GM12878 (cell line): ENCODE measurements around the gene USP11. TPM values are rescaled to one million over a fixed set of nuclear protein-coding genes. Genes with fewer than 3 reads are reported as not detected.
A peak's percentile ranks its signal among the peaks of the same experiment; 100 is the strongest.

ENCODE experiments used
- BMI1 ChIP-seq: fragments of 450-650 bp; IDR thresholded peaks from 2 replicates; pipeline ENCODE4 v1.6.1; 2016; ENCODE audit warnings: mild to moderate bottlenecking, moderate library complexity, borderline replicate concordance
- CHD1 ChIP-seq: IDR thresholded peaks from 2 replicates; pipeline ENCODE4 v1.6.1; 2012; ENCODE audit warnings: low read depth, low read length, improper control_type of control experiment
- CUX1 ChIP-seq: IDR thresholded peaks from 2 replicates; pipeline ENCODE4 v1.6.1; 2012; ENCODE audit warnings: improper control_type of control experiment, low read depth, low read length; ENCODE audit not compliant: insufficient replicate concordance
- IRF4 ChIP-seq: IDR thresholded peaks from 2 replicates; pipeline ENCODE4 v1.6.1; 2011; ENCODE audit warnings: low read depth, low read length
- KLF5 ChIP-seq: fragments of 450-650 bp; IDR thresholded peaks from 2 replicates; pipeline ENCODE4 v1.6.1; 2014; ENCODE audit warnings: mild to moderate bottlenecking; ENCODE audit not compliant: partially characterized antibody
- MLLT1 ChIP-seq: fragments of 450-650 bp; IDR thresholded peaks from 2 replicates; pipeline ENCODE4 v1.6.1; 2016; ENCODE audit warnings: mild to moderate bottlenecking
- NR2C1 ChIP-seq: fragments of 450-650 bp; IDR thresholded peaks from 2 replicates; pipeline ENCODE4 v1.6.1; 2017; ENCODE audit warnings: antibody characterized with exemption, mild to moderate bottlenecking, moderate library complexity
- NR2C2 ChIP-seq: IDR thresholded peaks from 2 replicates; pipeline ENCODE4 v1.6.1; 2011; ENCODE audit warnings: borderline replicate concordance, low read depth; ENCODE audit not compliant: control insufficient read depth, insufficient read length
- PBX3 ChIP-seq: IDR thresholded peaks from 2 replicates; pipeline ENCODE4 v1.6.1; 2011; ENCODE audit warnings: mild to moderate bottlenecking, low read depth, low read length, moderate library complexity; ENCODE audit not compliant: insufficient replicate concordance
- POLR2A ChIP-seq: IDR thresholded peaks from 2 replicates; pipeline ENCODE4 v1.6.1; 2011; ENCODE audit warnings: low read depth, mild to moderate bottlenecking, low read length
- POU2F2 ChIP-seq: IDR thresholded peaks from 3 replicates; pipeline ENCODE4 v1.6.1; 2011; ENCODE audit warnings: low read depth, mild to moderate bottlenecking, low read length, borderline replicate concordance
- RELA ChIP-seq: fragments of 450-650 bp; IDR thresholded peaks from 2 replicates; pipeline ENCODE4 v1.8.0; 2014; ENCODE audit warnings: borderline replicate concordance; ENCODE audit not compliant: partially characterized antibody
- REST ChIP-seq: IDR thresholded peaks from 2 replicates; pipeline ENCODE4 v1.6.1; 2012; ENCODE audit warnings: mild to moderate bottlenecking, low read depth, low read length
- RFX5 ChIP-seq: IDR thresholded peaks from 2 replicates; pipeline ENCODE4 v1.6.1; 2011; ENCODE audit warnings: low read depth, low read length, improper control_type of control experiment
- SKIL ChIP-seq: fragments of 450-650 bp; IDR thresholded peaks from 2 replicates; pipeline ENCODE4 v1.6.1; 2017; ENCODE audit warnings: mild to moderate bottlenecking, low read depth, inconsistent platforms; ENCODE audit not compliant: poor library complexity, severe bottlenecking
- SUZ12 ChIP-seq: fragments of 200-600 bp; sonication (generic); IDR thresholded peaks from one replicate; pipeline ENCODE4 v1.6.1; 2018; ENCODE audit warnings: antibody characterized with exemption, mild to moderate bottlenecking; ENCODE audit not compliant: unreplicated experiment
- ZNF274 ChIP-seq: IDR thresholded peaks from one replicate; pipeline ENCODE4 v1.8.0; 2011; ENCODE audit not compliant: insufficient read length, insufficient read depth
- polyA plus RNA-seq, 11 experiments: library from polyadenylated mRNA; depleted of rRNA in 4 of 11; unstranded in 6 of 11; stranded (reverse) in 5 of 11; fragments of >200 nt; fragmentation: Nextera tagmentation in 4 of 11; fragmentation: Illumina TruSeq in 1 of 11; extraction: Ambion mirVana in 4 of 11; extraction: Trizol in 1 of 11; gene quantifications; 1 replicate in 1 of 11; 2 replicates in 10 of 11; pipeline versions ENCODE4 v1.2.1 to v1.2.3, GENCODE V29; 2011 to 2016; ENCODE audit warnings: inconsistent platforms in 2 of 11, missing spikeins in 2 of 11, low read depth in 1 of 11
- total RNA-seq, 4 experiments: library from RNA; depleted of rRNA in 3 of 4; stranded (reverse); fragments of >200 nt in 3 of 4; fragmentation: Illumina TruSeq in 1 of 4; extraction: Trizol in 1 of 4; gene quantifications; 2 replicates each; pipeline versions ENCODE4 v1.2.1 to v1.2.3, GENCODE V29; 2013 to 2021

Gene USP11
- total and polyA plus RNA-seq, 10 of the 15 experiments (the other 5 are each of a cell fraction or from before 2014, with no cell fraction given), result 3.3 to 44.0 (median 20.9) TPM

- TF ChIP-seq CUX1 (no peak), NR2C2 (no peak), SUZ12 (no peak), KLF5 (no peak), CHD1 (no peak), ZNF274 (no peak), RELA (no peak), MLLT1 (peak; percentile 72; the same call in 1 of the 2 replicates), NR2C1 (peak; percentile 64), SKIL (no peak), POU2F2 (peak; percentile 43; the same call in 1 of the 3 replicates), IRF4 (no peak), BMI1 (no peak), POLR2A (peak; percentile 95), PBX3 (no peak), REST (no peak), RFX5 (no peak)
These were observed at the start of gene USP11 (continued) for GRCh38 chrX:47232803-47233332.
